GM19328 (cell line): Measurements from ENCODE around the gene GAGE1.
"Not testable (repeated sequence)": the region's sequence is repeated elsewhere in the genome, so short reads cannot be mapped to it uniquely, and the experiment has no call there.

Experiments used
- ATAC-seq: cut with Tn5 transposase; IDR thresholded peaks from one replicate; pipeline ENCODE4 v1.9.1; 2021; ENCODE audit warnings: mild to moderate bottlenecking, moderate library complexity; ENCODE audit not compliant: unreplicated experiment

The GAGE1 gene, protein sequence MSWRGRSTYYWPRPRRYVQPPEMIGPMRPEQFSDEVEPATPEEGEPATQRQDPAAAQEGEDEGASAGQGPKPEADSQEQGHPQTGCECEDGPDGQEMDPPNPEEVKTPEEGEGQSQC

DNA sequence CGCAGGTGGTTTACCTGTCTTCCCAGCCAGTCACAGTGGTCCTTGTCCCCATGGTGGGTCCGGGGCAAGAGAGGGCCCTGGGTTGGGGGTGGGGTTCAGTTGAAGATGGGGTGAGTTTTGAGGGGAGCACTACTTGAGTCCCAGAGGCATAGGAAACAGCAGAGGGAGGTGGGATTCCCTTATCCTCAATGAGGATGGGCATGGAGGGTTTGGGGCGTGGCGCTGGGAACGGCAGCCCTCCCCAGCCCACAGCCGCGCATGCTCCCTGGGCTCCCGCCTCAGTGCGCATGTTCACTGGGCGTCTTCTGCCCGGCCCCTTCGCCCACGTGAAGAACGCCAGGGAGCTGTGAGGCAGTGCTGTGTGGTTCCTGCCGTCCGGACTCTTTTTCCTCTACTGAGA, at the start of gene GAGE1:
Gene GAGE1, plus strand, starts transcription at position 301 of the 400 bp plus-strand sequence. CDS start 1,155 bp downstream, outside the sequence.
- not testable (repeated sequence) for ATAC-seq

DNA sequence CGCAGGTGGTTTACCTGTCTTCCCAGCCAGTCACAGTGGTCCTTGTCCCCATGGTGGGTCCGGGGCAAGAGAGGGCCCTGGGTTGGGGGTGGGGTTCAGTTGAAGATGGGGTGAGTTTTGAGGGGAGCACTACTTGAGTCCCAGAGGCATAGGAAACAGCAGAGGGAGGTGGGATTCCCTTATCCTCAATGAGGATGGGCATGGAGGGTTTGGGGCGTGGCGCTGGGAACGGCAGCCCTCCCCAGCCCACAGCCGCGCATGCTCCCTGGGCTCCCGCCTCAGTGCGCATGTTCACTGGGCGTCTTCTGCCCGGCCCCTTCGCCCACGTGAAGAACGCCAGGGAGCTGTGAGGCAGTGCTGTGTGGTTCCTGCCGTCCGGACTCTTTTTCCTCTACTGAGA, 47.8 kb upstream of the GAGE1 start, which contains the start of gene GAGE12E:
Gene GAGE12E, plus strand, starts transcription at position 301 of the 400 bp plus-strand sequence. CDS start 1,155 bp downstream, outside the sequence.
- ATAC-seq = not testable (repeated sequence)

DNA sequence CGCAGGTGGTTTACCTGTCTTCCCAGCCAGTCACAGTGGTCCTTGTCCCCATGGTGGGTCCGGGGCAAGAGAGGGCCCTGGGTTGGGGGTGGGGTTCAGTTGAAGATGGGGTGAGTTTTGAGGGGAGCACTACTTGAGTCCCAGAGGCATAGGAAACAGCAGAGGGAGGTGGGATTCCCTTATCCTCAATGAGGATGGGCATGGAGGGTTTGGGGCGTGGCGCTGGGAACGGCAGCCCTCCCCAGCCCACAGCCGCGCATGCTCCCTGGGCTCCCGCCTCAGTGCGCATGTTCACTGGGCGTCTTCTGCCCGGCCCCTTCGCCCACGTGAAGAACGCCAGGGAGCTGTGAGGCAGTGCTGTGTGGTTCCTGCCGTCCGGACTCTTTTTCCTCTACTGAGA, 38.3 kb upstream of the GAGE1 start, which contains the start of gene GAGE12F:
Gene GAGE12F, plus strand, starts transcription at position 301 of the 400 bp plus-strand sequence. CDS start 1,155 bp downstream, outside the sequence.
- not testable (repeated sequence) for ATAC-seq

DNA sequence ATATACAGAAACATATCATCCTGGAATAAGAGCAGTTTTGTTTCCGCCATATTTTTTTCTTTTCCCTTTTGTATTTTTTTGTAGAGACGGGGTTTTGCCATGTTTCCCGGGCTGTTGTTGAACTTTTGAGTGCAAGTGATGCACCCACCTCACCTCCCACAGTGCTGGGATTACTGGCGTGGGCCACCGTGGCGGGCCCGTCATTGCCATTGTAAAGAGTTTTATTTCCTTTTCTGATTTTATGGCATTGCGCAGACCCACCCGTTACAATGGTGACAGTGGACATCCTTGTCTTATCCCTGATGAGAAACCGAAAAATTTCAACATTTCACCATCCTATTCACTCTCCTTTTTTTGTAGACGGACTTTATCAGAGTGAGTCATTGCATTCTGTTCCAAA, 30.1 kb upstream of the GAGE1 start:
- ATAC-seq = not testable (repeated sequence)

DNA sequence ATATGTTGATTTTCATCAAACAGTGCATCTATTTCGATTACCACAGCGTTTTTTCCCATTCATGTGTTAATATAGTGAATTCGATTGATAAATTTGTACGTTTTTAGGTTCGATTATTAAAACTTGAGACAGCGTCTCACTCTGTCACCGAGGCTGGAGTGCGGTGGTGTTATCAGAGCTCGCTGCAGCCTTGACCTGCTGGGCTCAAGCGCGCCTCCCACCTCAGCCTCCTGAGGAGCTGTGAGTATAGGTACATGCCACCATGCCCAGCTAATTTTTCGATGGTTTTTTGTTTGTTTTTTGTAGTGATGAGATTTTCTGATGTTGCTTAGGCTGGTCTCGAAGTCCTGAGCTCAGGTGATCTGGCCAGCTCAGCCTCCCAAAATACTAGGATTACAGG, 29.7 kb upstream of the GAGE1 start:
- not testable (repeated sequence) for ATAC-seq

DNA sequence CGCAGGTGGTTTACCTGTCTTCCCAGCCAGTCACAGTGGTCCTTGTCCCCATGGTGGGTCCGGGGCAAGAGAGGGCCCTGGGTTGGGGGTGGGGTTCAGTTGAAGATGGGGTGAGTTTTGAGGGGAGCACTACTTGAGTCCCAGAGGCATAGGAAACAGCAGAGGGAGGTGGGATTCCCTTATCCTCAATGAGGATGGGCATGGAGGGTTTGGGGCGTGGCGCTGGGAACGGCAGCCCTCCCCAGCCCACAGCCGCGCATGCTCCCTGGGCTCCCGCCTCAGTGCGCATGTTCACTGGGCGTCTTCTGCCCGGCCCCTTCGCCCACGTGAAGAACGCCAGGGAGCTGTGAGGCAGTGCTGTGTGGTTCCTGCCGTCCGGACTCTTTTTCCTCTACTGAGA, 28.7 kb upstream of the GAGE1 start, which contains the start of gene GAGE12G:
Gene GAGE12G, plus strand, starts transcription at position 301 of the 400 bp plus-strand sequence. CDS start 1,155 bp downstream, outside the sequence.
- ATAC-seq = not testable (repeated sequence)

DNA sequence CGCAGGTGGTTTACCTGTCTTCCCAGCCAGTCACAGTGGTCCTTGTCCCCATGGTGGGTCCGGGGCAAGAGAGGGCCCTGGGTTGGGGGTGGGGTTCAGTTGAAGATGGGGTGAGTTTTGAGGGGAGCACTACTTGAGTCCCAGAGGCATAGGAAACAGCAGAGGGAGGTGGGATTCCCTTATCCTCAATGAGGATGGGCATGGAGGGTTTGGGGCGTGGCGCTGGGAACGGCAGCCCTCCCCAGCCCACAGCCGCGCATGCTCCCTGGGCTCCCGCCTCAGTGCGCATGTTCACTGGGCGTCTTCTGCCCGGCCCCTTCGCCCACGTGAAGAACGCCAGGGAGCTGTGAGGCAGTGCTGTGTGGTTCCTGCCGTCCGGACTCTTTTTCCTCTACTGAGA, 19.2 kb upstream of the GAGE1 start, which contains the start of gene GAGE12H:
Gene GAGE12H, plus strand, starts transcription at position 301 of the 400 bp plus-strand sequence. CDS start 1,155 bp downstream, outside the sequence.
- ATAC-seq = not testable (repeated sequence)

DNA sequence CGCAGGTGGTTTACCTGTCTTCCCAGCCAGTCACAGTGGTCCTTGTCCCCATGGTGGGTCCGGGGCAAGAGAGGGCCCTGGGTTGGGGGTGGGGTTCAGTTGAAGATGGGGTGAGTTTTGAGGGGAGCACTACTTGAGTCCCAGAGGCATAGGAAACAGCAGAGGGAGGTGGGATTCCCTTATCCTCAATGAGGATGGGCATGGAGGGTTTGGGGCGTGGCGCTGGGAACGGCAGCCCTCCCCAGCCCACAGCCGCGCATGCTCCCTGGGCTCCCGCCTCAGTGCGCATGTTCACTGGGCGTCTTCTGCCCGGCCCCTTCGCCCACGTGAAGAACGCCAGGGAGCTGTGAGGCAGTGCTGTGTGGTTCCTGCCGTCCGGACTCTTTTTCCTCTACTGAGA, 9.6 kb upstream of the GAGE1 start, which contains the start of gene GAGE2A:
Gene GAGE2A, plus strand, starts transcription at position 301 of the 400 bp plus-strand sequence. CDS start 1,155 bp downstream, outside the sequence.
- not testable (repeated sequence) for ATAC-seq

DNA sequence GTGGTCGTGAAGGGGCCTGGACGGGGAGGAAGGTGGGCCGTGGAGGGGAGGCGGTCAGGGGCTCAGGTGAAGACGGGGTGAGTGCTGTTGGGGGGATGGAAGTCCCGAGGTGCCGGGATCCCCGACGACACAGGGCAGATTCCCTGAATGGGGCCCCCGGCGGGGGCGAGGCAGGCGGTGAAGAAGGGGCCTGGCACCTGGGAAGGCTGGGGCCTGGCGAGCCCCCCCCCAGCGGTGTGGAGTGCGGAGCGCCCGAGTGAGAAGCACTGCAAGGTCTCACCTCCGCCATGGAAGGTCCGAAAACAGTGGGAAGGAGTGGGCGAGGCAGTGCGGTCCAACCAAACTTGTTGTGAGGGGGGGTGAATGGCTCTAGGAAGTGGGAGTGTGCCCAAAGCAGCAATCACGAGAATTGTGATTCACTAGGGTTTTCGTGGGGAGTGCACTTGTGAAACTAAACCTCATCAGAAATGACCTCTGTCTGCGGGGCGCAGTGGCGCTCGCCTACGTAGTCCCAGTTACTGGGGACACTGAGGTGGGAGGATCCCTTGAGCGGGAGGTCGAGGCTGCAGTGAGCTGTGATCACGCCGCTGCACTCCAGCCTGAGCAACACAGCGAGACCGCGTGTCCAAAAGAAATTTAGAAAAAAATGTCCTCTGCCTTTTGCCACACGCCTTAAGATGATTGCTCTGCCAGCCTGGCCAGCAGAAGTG, 8.9 kb upstream of the GAGE1 start:
- ATAC-seq = not testable (repeated sequence)

DNA sequence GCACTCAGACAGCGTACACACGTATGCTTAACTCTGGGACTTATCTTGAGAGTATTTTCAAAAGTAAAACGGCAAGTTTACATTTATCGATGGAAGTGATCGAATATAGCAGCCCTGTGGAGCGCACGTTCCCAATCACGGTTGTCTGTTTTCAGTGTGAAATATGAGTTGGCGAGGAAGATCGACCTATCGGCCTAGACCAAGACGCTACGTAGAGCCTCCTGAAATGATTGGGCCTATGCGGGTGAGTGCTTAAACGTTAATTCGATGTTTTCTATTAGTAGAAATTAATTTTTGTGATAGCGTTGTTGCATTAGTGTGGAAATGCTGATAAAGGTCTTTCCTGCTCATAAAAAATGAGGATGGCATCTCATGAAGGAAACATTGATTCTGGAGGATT, 8.3 kb upstream of the GAGE1 start:
- ATAC-seq = not testable (repeated sequence)

DNA sequence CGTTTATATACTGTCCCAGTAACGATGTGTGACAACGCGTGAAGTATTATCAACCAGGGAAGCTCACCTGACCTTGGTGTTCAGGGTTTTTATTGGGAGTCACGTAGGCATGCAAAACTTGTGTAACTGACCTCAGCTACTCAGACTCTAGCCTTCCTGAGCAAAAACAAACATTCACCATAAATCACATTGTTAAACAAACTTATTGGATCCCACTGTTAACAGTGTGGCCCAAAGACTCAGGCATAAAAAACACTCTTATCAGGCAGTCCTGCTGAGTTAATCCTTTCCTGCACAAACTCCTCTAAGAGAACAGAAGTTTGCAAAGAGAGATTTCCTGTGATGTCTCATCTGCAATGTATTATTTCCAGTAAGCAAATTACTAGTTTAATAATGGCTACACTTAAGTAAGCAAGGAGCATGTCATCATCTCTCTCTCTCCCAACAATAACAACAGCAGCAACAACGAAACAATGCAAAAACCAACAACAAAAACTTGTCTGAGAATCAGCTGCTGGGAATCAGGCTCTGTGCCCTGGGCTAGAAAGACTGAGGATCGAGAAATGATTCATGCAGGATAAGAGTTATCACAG, 12.0 kb downstream of the GAGE1 start:
- ATAC-seq = no peak

DNA sequence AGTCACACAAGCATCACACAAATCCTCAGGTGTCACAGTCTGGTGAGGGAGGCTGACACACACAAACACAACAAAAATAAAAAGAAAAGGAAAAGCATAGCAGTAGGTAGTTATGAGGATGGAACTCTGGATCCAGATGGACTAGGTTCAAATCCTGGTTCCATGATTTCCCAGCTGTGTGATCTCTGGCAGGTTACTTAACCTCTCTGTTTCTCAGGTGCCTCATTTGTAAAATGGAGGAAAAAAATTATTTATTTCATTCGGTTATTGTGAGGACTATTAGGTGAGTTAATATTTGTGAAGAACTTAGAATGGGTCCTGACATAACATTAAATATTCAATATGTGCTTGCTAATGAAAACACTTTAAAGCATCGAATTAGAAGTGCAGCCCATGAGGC, 19.8 kb downstream of the GAGE1 start:
- ATAC-seq = no peak

DNA sequence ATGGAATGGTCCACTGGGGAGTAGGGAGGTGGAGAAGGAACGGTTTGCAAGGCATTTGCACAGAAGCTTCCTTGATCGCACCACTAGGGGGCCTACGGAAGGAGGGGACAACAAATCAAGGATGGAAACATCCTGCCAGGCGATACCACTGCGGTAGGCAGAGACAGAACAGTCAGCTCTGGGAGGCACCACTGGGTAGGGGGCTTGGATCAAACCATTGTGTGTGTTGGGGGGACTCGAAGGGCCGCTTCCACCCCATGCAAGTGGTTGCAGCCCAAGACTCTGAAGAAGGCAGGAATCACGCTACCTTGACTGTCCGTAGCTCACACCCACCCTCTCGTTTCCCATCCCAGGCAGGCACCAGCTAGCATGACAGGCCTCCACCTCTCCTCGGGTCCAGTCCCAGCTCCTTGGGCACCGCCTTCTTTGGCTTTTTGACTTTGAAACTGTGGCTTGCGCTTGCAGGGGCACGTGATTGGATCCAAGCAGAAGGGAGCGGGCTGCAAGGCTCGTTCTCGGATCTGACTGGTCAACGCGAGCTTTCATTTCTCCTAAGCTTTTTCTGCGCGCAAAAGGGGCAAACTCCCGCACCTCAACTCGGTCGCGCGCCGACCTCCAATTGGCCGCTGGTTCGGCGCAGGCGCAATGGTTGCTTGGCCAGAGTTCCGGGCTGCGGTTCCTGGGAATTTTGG, 28.4 kb downstream of the GAGE1 start:
- ATAC-seq = no peak

DNA sequence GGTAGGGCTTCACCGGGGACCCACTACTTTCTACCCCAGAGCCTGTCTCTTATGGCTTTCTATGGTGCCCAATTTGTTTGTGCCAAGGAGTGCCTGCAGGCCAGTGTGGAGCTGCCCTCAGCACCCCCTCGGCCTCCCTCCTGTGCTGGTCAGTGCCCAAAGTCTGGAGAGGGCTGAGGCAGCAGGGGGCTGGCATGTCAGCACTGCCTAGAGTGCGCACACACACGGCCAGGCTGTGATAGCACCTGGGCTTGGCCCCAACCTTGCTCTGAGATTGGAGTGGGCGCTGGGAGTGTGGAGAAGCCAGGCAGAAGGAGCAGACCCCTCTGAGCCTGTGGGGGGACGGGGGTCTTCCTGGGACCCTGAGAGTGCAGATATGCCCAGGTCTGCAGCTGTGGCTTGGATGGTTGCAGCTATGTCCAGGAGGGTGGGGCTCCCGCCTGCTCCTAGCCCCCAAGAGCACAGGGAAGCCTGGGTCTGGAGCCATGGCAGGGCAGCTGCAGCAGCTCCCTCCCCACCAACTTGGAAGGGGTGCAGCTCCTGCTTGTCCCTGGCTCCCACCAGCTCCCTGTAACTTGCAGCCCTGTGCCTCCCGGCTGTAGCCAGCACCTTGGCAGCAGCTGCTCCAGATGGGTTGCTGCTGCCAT, 46.3 kb downstream of the GAGE1 start:
- no peak for ATAC-seq

DNA sequence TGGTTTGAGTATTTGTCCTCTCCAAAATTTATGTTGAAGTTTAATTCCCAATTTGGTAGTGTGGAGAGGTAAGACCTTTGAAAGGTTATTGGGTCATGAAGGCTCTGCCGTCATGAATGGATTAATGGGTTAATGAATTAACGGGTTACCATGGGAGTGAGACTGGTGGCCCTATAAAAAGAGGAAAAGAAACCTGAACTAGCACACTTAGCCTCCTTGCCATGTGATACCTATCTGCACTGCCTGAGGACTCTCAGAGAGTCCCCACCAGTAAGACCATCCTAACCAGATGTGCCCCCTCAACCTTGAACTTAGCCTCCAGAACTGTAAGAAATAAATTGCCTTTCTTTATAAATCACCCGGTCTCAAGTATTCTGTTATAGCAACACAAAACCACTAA, 57.7 kb downstream of the GAGE1 start:
- ATAC-seq = no peak
